Ishikawa (cell line): Measurements from ENCODE around the gene TSPEAR.

Source experiments
- TAF1 ChIP-seq: IDR thresholded peaks from 2 replicates; pipeline ENCODE4 v1.6.1; 2012; ENCODE audit warnings: low read depth, mild to moderate bottlenecking
- TF ChIP-seq, protein P1 (sequence below): IDR thresholded peaks from 2 replicates; pipeline ENCODE4 v1.6.1; 2012

DNA sequence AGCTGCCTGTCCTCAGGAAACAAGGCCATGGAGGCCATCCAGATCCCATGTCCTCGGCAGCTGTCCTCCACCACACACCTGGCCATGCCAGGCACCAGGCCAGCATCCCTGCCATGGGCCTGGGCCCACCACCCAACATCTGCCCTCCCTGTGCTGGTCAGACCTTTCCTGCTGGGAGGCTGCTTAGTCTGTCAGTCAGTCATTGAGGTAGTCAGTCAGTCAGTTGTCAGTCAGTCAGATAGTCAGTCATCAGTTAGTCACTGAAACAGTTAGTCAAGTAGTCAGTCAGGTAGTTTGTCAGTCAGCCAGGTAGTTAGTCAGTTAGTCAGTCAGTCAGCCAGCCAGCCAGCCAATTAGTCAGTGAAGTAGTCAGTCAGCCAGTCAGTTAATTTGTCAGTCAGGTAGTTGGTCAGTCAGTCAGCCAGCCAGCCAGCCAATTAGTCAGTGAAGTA lies 188.6 kb downstream of the TSPEAR start:
- TF ChIP-seq, protein P1, sequence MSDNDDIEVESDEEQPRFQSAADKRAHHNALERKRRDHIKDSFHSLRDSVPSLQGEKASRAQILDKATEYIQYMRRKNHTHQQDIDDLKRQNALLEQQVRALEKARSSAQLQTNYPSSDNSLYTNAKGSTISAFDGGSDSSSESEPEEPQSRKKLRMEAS: no peak
- no peak for TF ChIP-seq TAF1
